GM12801 (cell line): ENCODE data around the gene HDAC11.

ENCODE experiments used
- TF ChIP-seq, protein P1 (sequence below): IDR thresholded peaks from one replicate; pipeline ENCODE4 v1.5.1; 2011; ENCODE audit warnings: control low read depth; ENCODE audit not compliant: insufficient read length; ENCODE audit errors: extremely low read depth

The HDAC11 gene

DNA sequence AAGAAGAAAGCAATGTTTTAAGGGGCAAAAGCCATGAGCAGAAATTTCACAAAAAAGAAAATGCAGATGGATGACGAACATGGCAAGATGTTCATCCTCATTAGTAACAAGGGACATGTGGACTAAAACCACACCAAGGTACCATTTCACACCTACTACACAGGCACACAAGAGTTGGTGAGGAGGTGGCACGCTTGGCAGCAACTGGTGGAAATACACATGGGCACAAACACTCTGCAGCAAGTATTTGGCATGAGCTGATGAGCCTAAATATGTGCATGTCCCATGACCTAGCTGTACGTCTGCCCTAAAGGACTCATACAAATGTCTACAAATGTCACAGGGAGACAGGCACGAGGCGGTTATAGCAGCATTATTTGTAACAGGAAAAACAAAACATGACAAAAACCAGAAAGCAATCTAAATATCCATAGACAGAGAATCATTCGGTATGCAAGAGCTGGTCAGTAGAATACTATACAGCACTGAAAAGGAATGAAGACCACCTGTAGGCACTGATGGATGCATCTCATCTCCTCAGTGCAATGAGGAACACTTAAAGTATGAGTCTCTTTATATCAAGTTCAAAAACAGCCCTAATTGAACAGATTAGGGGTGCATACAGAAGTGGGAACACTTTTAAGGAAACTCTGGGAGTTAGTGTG lies 57.3 kb downstream of the HDAC11 start:
- TF ChIP-seq, protein P1, sequence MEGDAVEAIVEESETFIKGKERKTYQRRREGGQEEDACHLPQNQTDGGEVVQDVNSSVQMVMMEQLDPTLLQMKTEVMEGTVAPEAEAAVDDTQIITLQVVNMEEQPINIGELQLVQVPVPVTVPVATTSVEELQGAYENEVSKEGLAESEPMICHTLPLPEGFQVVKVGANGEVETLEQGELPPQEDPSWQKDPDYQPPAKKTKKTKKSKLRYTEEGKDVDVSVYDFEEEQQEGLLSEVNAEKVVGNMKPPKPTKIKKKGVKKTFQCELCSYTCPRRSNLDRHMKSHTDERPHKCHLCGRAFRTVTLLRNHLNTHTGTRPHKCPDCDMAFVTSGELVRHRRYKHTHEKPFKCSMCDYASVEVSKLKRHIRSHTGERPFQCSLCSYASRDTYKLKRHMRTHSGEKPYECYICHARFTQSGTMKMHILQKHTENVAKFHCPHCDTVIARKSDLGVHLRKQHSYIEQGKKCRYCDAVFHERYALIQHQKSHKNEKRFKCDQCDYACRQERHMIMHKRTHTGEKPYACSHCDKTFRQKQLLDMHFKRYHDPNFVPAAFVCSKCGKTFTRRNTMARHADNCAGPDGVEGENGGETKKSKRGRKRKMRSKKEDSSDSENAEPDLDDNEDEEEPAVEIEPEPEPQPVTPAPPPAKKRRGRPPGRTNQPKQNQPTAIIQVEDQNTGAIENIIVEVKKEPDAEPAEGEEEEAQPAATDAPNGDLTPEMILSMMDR: no peak

DNA sequence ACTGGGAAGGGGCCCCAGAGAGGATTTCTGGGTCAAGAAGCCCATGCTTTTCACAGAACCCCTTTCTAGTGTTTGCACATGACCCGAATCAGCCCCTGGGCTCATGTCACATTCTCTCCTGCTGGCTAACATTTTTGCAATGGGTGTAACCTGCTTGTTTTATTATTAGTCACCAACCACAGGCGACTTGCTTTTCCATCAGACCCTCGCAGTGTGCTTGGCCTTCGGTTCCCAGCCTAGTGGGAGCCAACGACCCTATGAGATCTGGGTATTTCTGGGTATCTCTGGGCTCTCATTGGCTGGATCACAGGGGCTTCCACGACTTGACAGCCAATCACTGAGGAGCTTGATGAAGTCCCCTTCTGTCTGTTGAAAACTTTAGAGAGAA lies 57.8 kb downstream of the HDAC11 start:
- TF ChIP-seq, protein P1: no peak

DNA sequence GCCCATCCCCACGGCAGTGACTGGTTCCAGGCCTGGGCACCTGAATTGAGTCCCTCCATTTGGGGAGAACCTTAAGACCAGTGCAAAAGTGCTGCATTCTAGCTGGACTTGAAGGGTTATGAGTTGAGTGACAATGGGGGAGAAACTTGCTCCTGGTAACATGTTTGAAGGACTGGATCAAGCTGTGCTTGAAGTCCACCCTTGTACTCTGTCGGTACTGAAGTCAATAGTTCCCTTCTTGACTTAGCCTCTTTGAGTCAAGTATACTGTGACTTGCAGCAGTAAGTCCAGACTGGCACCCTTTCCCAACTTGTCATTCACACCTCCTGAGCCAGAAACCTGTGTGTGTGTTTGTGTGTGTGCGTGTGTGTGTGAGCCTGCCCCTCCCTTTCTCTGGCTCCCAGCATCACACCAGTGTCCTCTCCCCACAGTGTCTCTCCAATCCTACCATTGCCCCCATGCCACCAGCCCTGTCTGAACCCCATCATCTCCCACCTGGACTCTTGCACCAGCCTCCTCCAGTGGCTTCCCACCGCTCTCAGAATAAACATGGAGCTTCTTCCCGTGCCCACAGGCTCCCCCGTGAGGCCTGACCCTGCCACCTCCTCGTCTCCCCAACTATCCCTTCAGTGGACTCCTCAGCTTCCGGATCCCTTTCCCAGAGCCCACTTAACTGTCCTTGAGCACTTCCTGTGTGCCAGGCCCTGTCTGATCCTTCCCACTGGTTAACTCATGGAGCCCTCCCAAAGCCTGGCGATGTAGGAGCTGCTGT lies 58.6 kb downstream of the HDAC11 start:
- TF ChIP-seq, protein P1: no peak

DNA sequence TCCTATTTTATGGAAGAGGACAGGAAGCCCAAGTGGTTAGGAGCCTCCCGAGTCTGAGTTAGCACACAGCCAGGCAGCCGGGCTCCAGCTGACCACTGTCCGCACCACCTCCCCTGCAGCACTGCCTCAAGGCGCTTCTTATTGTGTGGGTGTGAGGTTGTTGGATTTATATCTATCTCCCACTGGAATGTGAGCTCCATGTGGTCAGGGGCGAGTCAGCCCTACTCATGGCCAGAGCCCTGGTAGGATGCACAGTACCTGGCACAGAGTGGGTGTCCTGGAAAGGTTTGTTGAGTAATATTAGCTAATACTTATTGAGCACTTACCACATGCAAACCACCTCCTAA lies 59.2 kb downstream of the HDAC11 start:
- TF ChIP-seq, protein P1: no peak

DNA sequence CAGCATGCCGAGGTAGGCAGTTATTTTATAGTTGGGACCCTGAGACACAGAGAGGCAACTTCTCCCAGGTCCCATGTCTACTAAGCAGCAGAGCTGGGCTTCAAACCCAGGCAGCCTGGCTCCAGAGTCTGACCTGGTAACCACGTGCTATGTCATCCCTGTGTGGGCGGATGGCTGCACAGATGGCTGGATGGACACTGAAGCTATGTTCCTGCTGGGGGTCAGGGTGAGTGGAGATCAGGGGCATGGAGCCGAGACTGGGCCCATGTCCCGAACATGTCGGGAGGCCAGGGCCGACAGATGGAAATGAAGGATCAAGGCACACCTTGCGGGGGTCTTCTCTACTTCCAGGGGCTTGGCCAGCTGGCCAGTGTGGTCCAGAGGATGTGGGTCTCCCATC lies 59.6 kb downstream of the HDAC11 start:
- TF ChIP-seq, protein P1: no peak

DNA sequence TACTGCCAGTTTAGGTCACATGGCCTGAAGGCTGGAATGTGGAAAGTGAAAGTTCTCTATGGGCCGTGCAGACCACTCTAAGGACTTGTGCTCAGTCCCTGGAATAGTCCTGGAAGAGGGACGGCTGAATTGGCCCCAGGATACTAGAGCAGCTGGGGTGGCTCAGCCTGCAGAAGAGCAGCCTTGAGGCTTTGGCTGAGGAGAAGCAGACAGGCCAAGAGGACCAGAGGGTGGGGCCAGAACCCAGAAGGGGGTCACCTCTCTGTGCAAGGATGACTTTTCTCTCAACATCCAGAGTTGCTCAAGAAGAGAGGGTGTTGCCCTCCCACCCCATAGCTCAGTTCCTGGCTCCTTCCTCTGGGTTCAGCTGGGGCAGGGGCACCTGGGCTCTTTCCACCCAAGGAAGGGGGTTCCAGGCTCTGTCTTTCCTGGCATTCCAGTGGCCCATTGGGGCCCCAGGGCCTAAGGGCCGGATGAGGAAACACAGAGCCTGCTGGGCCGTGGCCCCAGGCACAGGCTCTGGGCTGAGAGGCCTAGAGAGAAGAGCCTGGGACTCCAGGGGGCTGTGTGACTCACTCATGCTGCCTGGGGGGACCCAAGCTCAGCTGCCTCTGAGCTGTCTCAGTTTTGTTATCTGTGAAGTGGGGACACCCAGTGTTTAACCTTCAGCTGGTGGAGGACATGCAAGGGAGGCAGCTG lies 60.3 kb downstream of the HDAC11 start:
- TF ChIP-seq, protein P1: no peak

DNA sequence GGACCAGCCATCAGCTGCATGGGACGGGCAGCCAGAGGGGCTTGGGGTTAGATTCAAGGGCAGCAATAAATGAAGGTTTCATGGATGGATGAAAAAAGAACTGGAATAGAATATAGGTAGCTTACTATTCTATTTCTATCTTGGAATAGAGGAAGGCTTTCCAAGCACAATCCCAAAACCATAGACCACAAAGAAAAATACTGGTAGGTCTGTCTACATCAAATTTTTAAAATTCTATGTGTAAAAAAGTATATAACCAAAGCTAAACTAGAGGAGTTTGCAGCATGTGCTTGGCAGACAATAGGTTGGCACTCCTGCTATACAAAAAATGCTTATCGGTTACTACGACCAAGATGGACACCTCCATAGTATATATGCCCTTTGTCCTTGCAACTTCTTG lies 61.6 kb downstream of the HDAC11 start:
- TF ChIP-seq, protein P1: no peak
